Ishikawa (cell line): ENCODE measurements around the gene OXLD1.

ENCODE experiments used
- CEBPB ChIP-seq: IDR thresholded peaks from 2 replicates; pipeline ENCODE4 v1.6.1; 2012
- CREB1 ChIP-seq: IDR thresholded peaks from 2 replicates; pipeline ENCODE4 v1.6.1; 2012; ENCODE audit warnings: low read depth
- EGR1 ChIP-seq: IDR thresholded peaks from 2 replicates; pipeline ENCODE4 v1.6.1; 2012
- EP300 ChIP-seq: IDR thresholded peaks from 2 replicates; pipeline ENCODE4 v1.6.1; 2012; ENCODE audit warnings: borderline replicate concordance
- FOXM1 ChIP-seq: IDR thresholded peaks from 2 replicates; pipeline ENCODE4 v1.6.1; 2012; ENCODE audit warnings: low read depth, borderline replicate concordance
- NFIC ChIP-seq: IDR thresholded peaks from 2 replicates; pipeline ENCODE4 v1.6.1; 2012
- RAD21 ChIP-seq: IDR thresholded peaks from 2 replicates; pipeline ENCODE4 v1.6.1; 2012; ENCODE audit warnings: low read depth
- TAF1 ChIP-seq: IDR thresholded peaks from 2 replicates; pipeline ENCODE4 v1.6.1; 2012; ENCODE audit warnings: low read depth, mild to moderate bottlenecking
- TCF12 ChIP-seq: IDR thresholded peaks from 2 replicates; pipeline ENCODE4 v1.6.1; 2012; ENCODE audit warnings: low read depth
- TEAD4 ChIP-seq: IDR thresholded peaks from 2 replicates; pipeline ENCODE4 v1.6.1; 2012
- YY1 ChIP-seq: IDR thresholded peaks from 2 replicates; pipeline ENCODE4 v1.6.1; 2012; ENCODE audit warnings: low read depth
- ZBTB7A ChIP-seq: IDR thresholded peaks from 2 replicates; pipeline ENCODE4 v1.6.1; 2012; ENCODE audit warnings: low read depth
- TF ChIP-seq, protein P1 (sequence below): IDR thresholded peaks from 2 replicates; pipeline ENCODE4 v1.6.1; 2012
- TF ChIP-seq, protein P2 (sequence below): IDR thresholded peaks from 2 replicates; pipeline ENCODE4 v1.6.1; 2012
- TF ChIP-seq, protein P3 (sequence below): IDR thresholded peaks from 2 replicates; pipeline ENCODE4 v1.6.1; 2012; ENCODE audit warnings: low read depth, mild to moderate bottlenecking

OXLD1 gene

DNA sequence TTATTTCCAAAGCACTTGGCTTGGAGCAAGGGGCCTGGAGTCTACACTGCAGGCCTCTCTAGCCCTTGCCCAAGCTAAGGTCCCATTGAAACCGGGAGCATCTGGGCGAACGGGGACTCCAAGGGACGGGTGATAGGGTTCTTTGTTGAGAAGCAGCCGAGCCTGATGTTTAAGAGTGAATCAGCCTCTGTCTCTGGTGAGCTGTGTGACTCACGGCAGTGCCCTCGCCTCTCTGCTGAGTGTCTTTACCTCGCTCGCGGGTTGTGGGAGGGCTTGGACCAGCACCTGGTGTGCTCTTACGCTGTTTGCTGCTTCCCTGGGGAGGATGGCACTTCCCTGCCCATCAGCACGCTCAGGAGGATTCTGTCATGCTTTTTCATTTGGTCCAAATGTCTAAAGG, 18.7 kb upstream of the OXLD1 start:
- TF ChIP-seq NFIC = no peak
- no peak for TF ChIP-seq ZBTB7A

DNA sequence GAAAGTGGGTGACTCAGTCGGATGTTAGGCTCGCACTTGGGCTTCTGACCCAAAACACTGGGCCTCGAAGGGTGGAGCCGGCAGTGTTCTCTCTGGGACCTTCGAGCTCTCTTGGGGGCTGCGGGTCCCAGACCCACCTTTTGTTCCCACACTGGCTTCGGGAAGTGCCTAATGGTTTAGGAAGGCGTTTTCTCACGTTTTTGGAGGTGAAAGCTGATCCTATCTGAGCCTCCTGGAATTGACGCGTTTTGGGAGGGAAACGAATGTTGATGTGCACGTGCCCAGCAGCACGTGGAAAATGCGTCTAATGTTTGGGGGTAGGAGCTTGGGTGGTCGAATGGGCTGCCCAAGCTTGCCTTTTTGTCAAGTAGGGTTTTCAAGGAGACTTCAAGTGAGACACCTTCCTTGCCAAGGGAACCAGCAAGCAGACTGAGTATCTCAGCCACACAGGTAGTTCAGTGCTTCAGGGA, 18.1 kb upstream of the OXLD1 start:
- TF ChIP-seq, protein P1, sequence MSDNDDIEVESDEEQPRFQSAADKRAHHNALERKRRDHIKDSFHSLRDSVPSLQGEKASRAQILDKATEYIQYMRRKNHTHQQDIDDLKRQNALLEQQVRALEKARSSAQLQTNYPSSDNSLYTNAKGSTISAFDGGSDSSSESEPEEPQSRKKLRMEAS = peak; percentile 97
- no peak for TF ChIP-seq TEAD4
- TF ChIP-seq, protein P2, sequence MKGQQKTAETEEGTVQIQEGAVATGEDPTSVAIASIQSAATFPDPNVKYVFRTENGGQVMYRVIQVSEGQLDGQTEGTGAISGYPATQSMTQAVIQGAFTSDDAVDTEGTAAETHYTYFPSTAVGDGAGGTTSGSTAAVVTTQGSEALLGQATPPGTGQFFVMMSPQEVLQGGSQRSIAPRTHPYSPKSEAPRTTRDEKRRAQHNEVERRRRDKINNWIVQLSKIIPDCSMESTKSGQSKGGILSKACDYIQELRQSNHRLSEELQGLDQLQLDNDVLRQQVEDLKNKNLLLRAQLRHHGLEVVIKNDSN = 0 out of 2 replicates have a peak, but pooled peaks have one; percentile 28
- no peak for TF ChIP-seq CREB1

DNA sequence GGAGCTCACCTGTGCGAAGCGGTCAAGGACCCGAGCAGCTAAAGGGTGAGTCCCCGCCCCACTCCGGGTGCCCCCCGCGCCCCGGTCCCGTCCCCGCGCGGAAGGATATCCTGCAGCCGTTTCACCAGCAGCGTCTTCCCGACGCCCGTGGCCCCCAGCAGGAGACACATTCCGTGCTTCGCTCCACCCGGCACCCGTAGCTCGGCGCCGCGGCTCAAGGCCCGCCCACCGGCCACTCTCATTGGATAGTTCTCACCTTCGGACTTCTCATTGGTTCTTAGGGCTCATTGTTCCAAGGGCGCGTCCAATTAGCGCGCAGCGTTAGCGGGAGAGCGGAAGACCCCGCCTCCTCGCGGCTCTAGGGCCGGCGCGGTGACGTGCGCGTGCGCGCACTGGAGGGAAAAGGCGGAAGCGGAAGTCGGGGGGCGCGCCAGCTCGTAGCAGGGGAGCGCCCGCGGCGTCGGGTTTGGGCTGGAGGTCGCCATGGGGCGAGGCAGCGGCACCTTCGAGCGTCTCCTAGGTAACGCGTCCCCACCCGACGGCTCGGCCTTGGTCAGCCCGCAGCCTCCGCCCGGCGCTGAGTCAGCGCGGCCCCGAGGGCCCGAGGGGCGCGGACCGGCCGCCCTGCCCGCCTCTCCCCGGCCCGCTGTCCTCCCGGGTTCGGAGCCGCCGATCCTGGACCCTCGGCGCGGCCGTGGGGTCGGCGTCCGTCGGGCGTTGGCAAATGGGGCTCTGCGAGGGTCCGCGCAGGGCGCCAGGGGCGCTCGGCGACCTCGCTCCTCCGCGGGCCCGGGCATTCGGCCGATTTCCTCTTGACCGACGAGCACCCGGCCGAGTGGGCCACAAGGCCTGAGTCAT, 17.4 kb upstream of the OXLD1 start, which contains the start of the genes ARL16 and HGS:
TSS of gene ARL16 (minus strand) at position 214 of the 858 bp plus-strand sequence. CDS start at position 170, 44 bp downstream.
TSS of gene HGS (plus strand) at position 428 of the 858 bp plus-strand sequence. CDS start at position 484, 56 bp downstream.
- TF ChIP-seq TEAD4 (peak; percentile 86), RAD21 (no peak), TAF1 (peak; percentile 60; the same call in 1 of the 2 replicates), NFIC (0 out of 2 replicates have a peak, but pooled peaks have one; percentile 23), CREB1 (peak; percentile 53; the same call in 1 of the 2 replicates), YY1 (0 out of 2 replicates have a peak, but pooled peaks have one; percentile 54), FOXM1 (no peak), EP300 (no peak)
- TF ChIP-seq, protein P1 = peak; percentile 70
- TF ChIP-seq, protein P2 = no peak

DNA sequence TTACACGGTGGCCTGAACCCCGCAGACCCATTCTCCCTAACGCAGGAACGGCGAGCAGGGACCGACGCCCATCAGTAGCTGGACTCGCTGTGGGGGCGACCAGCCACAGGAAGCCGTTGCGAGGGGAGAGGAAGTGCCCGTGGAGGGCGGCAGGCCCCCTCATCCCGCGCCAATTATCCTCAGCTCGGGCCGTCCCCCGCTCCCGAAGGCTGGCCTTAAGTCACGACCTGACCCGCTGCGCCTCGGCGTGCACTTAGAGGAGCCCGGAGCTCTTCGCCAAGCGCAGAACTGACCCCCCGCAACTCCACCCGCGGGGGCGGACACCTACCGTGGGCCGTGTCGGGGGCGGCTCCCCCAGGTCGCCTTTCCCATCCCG, 16.8 kb upstream of the OXLD1 start:
- TF ChIP-seq EGR1 (peak; percentile 67; the same call in 1 of the 2 replicates), YY1 (no peak)

DNA sequence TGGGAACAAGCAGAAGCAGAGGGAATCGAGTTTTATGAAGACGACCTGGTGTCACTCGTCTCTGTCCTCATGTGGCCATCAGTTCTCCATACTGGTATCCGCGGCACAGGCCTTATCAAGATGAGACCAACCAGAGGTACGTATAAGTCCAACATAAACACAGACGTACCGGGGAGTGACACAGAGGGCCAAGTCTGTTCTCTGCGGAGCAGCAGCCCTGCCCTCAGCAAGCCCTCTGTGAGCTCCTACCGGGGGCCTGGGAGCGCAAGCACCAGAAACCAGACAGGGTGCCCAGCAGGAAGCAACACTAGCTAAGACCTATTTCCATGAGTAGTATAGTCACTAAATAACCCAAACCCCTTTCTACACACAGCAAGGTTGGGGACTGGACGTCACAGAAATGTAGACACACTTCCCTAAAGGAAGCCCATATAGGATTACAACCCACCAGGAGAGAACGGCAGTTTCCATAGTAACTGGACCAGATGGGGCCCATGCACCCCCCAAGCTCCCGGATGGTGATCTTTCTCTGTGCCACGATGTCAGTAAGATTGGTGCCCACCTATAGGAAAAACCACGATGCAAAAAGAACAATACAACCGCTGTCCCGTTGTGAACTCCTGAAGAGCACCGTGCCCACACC, 16.3 kb upstream of the OXLD1 start:
- TF ChIP-seq ZBTB7A (no peak), NFIC (no peak), CREB1 (no peak), TEAD4 (no peak), FOXM1 (no peak), RAD21 (no peak), YY1 (no peak), TCF12 (no peak), CEBPB (no peak), EGR1 (no peak)
- TF ChIP-seq, protein P2 = no peak
- TF ChIP-seq, protein P1 = no peak

DNA sequence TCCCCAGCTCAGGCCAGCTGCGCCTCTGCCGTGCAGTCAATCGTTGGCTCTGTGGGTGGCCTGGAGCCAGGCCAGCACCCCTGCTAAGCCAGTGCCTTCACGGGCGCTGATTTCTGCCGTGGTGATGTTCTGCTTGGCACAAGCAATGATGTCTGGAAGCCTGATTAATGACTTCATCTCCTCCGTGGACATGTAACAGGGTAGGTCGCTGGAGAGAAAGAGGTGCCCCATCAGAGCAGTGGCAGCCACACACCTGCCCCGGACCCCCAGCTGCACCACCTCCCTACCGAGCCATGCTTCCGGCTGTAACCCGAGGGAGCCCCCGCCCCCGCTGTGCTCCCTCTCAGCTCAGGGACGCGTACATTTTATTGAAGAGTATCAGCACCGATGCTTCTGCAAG, 15.3 kb upstream of the OXLD1 start:
- TF ChIP-seq, protein P3, sequence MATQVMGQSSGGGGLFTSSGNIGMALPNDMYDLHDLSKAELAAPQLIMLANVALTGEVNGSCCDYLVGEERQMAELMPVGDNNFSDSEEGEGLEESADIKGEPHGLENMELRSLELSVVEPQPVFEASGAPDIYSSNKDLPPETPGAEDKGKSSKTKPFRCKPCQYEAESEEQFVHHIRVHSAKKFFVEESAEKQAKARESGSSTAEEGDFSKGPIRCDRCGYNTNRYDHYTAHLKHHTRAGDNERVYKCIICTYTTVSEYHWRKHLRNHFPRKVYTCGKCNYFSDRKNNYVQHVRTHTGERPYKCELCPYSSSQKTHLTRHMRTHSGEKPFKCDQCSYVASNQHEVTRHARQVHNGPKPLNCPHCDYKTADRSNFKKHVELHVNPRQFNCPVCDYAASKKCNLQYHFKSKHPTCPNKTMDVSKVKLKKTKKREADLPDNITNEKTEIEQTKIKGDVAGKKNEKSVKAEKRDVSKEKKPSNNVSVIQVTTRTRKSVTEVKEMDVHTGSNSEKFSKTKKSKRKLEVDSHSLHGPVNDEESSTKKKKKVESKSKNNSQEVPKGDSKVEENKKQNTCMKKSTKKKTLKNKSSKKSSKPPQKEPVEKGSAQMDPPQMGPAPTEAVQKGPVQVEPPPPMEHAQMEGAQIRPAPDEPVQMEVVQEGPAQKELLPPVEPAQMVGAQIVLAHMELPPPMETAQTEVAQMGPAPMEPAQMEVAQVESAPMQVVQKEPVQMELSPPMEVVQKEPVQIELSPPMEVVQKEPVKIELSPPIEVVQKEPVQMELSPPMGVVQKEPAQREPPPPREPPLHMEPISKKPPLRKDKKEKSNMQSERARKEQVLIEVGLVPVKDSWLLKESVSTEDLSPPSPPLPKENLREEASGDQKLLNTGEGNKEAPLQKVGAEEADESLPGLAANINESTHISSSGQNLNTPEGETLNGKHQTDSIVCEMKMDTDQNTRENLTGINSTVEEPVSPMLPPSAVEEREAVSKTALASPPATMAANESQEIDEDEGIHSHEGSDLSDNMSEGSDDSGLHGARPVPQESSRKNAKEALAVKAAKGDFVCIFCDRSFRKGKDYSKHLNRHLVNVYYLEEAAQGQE = no peak
- no peak for TF ChIP-seq TAF1
- TF ChIP-seq FOXM1 = no peak
- TF ChIP-seq ZBTB7A = no peak
- TF ChIP-seq TEAD4 = no peak
- TF ChIP-seq CEBPB = no peak
- peak; percentile 54 for TF ChIP-seq EP300
- TF ChIP-seq, protein P2 = no peak; the same call in 1 of the 2 replicates
- TF ChIP-seq CREB1 = no peak
- TF ChIP-seq RAD21 = no peak
- TF ChIP-seq EGR1 = no peak
- TF ChIP-seq, protein P1 = no peak
- TF ChIP-seq YY1 = no peak
- TF ChIP-seq NFIC = peak; percentile 97
- TF ChIP-seq TCF12 = peak; percentile 91
